GM12878 (cell line): ENCODE data around the gene PCF11. TPM values are rescaled to one million over a fixed set of nuclear protein-coding genes. Genes with fewer than 3 reads are reported as not detected.

Experiments used
- ATAC-seq: fragments of 200-7000 bp; cut with Tn5 transposase; 3 replicates; pipeline ENCODE4 v1.9.1; 2020; ENCODE audit warnings: mild to moderate bottlenecking, moderate library complexity
- BruUV-seq: library from RNA; stranded (reverse); fragments of 400-500 nt; replicated peaks from 2 replicates; lab custom pipeline; 2021; lab: Mats Ljungman, UMichigan
- CTCF ChIA-PET: fragments of 300-600 bp; sonication (Branson Sonifier 250); formaldehyde crosslinking; extraction: SDS; loops from one replicate; lab custom pipeline; 2021; ENCODE audit warnings: inconsistent platforms; lab: Yijun Ruan, JAX
- POLR2A ChIA-PET: fragments of 350-600 bp; formaldehyde crosslinking; extraction: SDS; loops from one replicate; lab custom pipeline; 2021; ENCODE audit warnings: inconsistent platforms; lab: Charles Lee
- RAD21 ChIA-PET: fragments of 300-600 bp; sonication (Branson Sonifier 250); formaldehyde crosslinking; loops from one replicate; lab custom pipeline; 2023; ENCODE audit warnings: antibody characterized with exemption; ENCODE audit not compliant: unreplicated experiment; lab: Charles Lee
- SMC1A ChIA-PET: fragments of 300-600 bp; sonication (Branson Sonifier 250); formaldehyde crosslinking; loops from one replicate; lab custom pipeline; 2023; ENCODE audit not compliant: unreplicated experiment, uncharacterized antibody; lab: Charles Lee
- DNase-seq: peaks from one replicate; pipeline ENCODE4 v3.0.0-alpha.2; 2011; ENCODE audit warnings: low read depth, low spot score
- FAIRE-seq: peaks from 3 replicates; lab custom pipeline; 2011; peaks lifted over from hg19 to GRCh38; lab: Jason Lieb, UNC
- H2AFZ ChIP-seq: 2 replicates; pipeline ENCODE4 v1.6.0; 2011; ENCODE audit warnings: low read depth, low read length, control low read depth; ENCODE audit not compliant: control insufficient read depth
- H3K27ac ChIP-seq: 2 replicates; pipeline ENCODE4 v1.5.1; 2011; ENCODE audit warnings: control low read depth; ENCODE audit not compliant: control insufficient read depth, insufficient read depth
- H3K27me3 ChIP-seq, 2 experiments: replicated peaks in 1 of 2; 2 replicates each; pipeline versions ENCODE4 v1.6.0 to v1.6.1; 2011; ENCODE audit warnings: low read length in 1 of 2; ENCODE audit not compliant: control insufficient read depth in 2 of 2, insufficient read depth in 2 of 2
- H3K36me3 ChIP-seq, 2 experiments: 2 replicates each; pipeline ENCODE4 v1.5.1; 2011; ENCODE audit warnings: low read length in 1 of 2; ENCODE audit not compliant: control insufficient read depth in 2 of 2, insufficient read depth in 2 of 2
- H3K4me1 ChIP-seq: 2 replicates; pipeline ENCODE4 v1.6.1; 2011; ENCODE audit warnings: mild to moderate bottlenecking, low read length, moderate library complexity, mixed read lengths; ENCODE audit not compliant: control insufficient read depth, insufficient read depth
- H3K4me2 ChIP-seq: 2 replicates; pipeline ENCODE4 v1.6.0; 2011; ENCODE audit warnings: control low read depth; ENCODE audit not compliant: control insufficient read depth, insufficient read depth
- H3K4me3 ChIP-seq: fragments of 200-600 bp; sonication (generic); 2 replicates; pipeline ENCODE4 v1.5.1; 2016
- H3K79me2 ChIP-seq: 2 replicates; pipeline ENCODE4 v1.6.0; 2011; ENCODE audit warnings: low read length; ENCODE audit not compliant: control insufficient read depth, insufficient read depth
- H3K9ac ChIP-seq: 2 replicates; pipeline ENCODE4 v1.8.0; 2011; ENCODE audit warnings: low read length, control low read depth, mixed read lengths; ENCODE audit not compliant: control insufficient read depth, insufficient read depth
- H3K9me3 ChIP-seq: replicated peaks from 3 replicates; pipeline ENCODE4 v1.5.1; 2011; ENCODE audit warnings: mild to moderate bottlenecking, low read length; ENCODE audit not compliant: control insufficient read depth, insufficient read depth
- H4K20me1 ChIP-seq: 2 replicates; pipeline ENCODE4 v1.6.0; 2011; ENCODE audit not compliant: control insufficient read depth, insufficient read depth
- BRCA1 ChIP-seq: IDR thresholded peaks from 2 replicates; pipeline ENCODE4 v1.6.1; 2011; ENCODE audit warnings: low read depth, low read length, improper control_type of control experiment
- DPF2 ChIP-seq: fragments of 450-650 bp; IDR thresholded peaks from 2 replicates; pipeline ENCODE4 v1.6.1; 2017; ENCODE audit warnings: mild to moderate bottlenecking
- FOXK2 ChIP-seq: fragments of 450-650 bp; IDR thresholded peaks from 2 replicates; pipeline ENCODE4 v1.6.1; 2017; ENCODE audit warnings: mild to moderate bottlenecking, moderate library complexity
- HDAC6 ChIP-seq: fragments of 200-600 bp; sonication (generic); IDR thresholded peaks from one replicate; pipeline ENCODE4 v1.8.0; 2017; ENCODE audit warnings: antibody characterized with exemption; ENCODE audit not compliant: unreplicated experiment
- IKZF2 ChIP-seq, 2 experiments: fragments of 450-650 bp; IDR thresholded peaks; 2 replicates each; pipeline ENCODE4 v1.6.1; 2017; ENCODE audit warnings: mild to moderate bottlenecking in 2 of 2, moderate library complexity in 2 of 2
- IRF3 ChIP-seq: fragments of 450-650 bp; IDR thresholded peaks from 2 replicates; pipeline ENCODE4 v1.6.1; 2014; ENCODE audit warnings: mild to moderate bottlenecking
- MAX ChIP-seq: IDR thresholded peaks from 2 replicates; pipeline ENCODE4 v1.6.1; 2012; ENCODE audit warnings: low read depth, low read length, improper control_type of control experiment
- MLLT1 ChIP-seq: fragments of 450-650 bp; IDR thresholded peaks from 2 replicates; pipeline ENCODE4 v1.6.1; 2016; ENCODE audit warnings: mild to moderate bottlenecking
- MTA2 ChIP-seq: fragments of 450-650 bp; IDR thresholded peaks from 2 replicates; pipeline ENCODE4 v1.6.1; 2016; ENCODE audit warnings: low read depth, mild to moderate bottlenecking, moderate library complexity
- NR2C2 ChIP-seq: IDR thresholded peaks from 2 replicates; pipeline ENCODE4 v1.6.1; 2011; ENCODE audit warnings: borderline replicate concordance, low read depth; ENCODE audit not compliant: control insufficient read depth, insufficient read length
- POLR2AphosphoS5 ChIP-seq: IDR thresholded peaks from 2 replicates; pipeline ENCODE4 v1.6.1; 2011; ENCODE audit warnings: mild to moderate bottlenecking, low read length, inconsistent platforms
- RELA ChIP-seq: fragments of 450-650 bp; IDR thresholded peaks from 2 replicates; pipeline ENCODE4 v1.8.0; 2014; ENCODE audit warnings: borderline replicate concordance; ENCODE audit not compliant: partially characterized antibody
- RFX5 ChIP-seq: IDR thresholded peaks from 2 replicates; pipeline ENCODE4 v1.6.1; 2011; ENCODE audit warnings: low read depth, low read length, improper control_type of control experiment
- TCF7 ChIP-seq: IDR thresholded peaks from 2 replicates; pipeline ENCODE4 v1.6.1; 2014; ENCODE audit warnings: antibody characterized with exemption, borderline replicate concordance
- WRNIP1 ChIP-seq: IDR thresholded peaks from 2 replicates; pipeline ENCODE4 v1.6.1; 2011; ENCODE audit warnings: low read depth, low read length, improper control_type of control experiment, borderline replicate concordance
- ZNF384 ChIP-seq: IDR thresholded peaks from 2 replicates; pipeline ENCODE4 v1.6.1; 2012; ENCODE audit warnings: low read depth, mild to moderate bottlenecking, low read length, improper control_type of control experiment, borderline replicate concordance
- whole genome bisulfite sequencing: methylation state at CpG from one replicate; pipeline ENCODE4 v1.1.6; 2016; ENCODE audit warnings: low lambda C conversion rate; ENCODE audit not compliant: insufficient replicate concordance, insufficient coverage; ENCODE audit errors: missing lambda C conversion rate; 5-methylcytosine and 5-hydroxymethylcytosine counted together
- in situ Hi-C: fragments of 300-500 bp; cut with MboI; formaldehyde crosslinking; loops from 9 replicates; pipeline ENCODE4 v1.14.3; 2018; ENCODE audit warnings: mixed read lengths
- intact Hi-C: fragments of 100-400 bp; cut with micrococcal nuclease; formaldehyde crosslinking; loops from one replicate; pipeline ENCODE4 v1.14.2; 2022; ENCODE audit not compliant: unreplicated experiment
- polyA plus RNA-seq, 11 experiments: library from polyadenylated mRNA; depleted of rRNA in 4 of 11; unstranded in 6 of 11; stranded (reverse) in 5 of 11; fragments of >200 nt; fragmentation: Nextera tagmentation in 4 of 11; fragmentation: Illumina TruSeq in 1 of 11; extraction: Ambion mirVana in 4 of 11; extraction: Trizol in 1 of 11; gene quantifications; 1 replicate in 1 of 11; 2 replicates in 10 of 11; pipeline versions ENCODE4 v1.2.1 to v1.2.3, GENCODE V29; 2011 to 2016; ENCODE audit warnings: inconsistent platforms in 2 of 11, missing spikeins in 2 of 11, low read depth in 1 of 11
- total RNA-seq, 4 experiments: library from RNA; depleted of rRNA in 3 of 4; stranded (reverse); fragments of >200 nt in 3 of 4; fragmentation: Illumina TruSeq in 1 of 4; extraction: Trizol in 1 of 4; gene quantifications; 2 replicates each; pipeline versions ENCODE4 v1.2.1 to v1.2.3, GENCODE V29; 2013 to 2021
- TF ChIP-seq, protein P1 (sequence below): fragments of 450-650 bp; IDR thresholded peaks from 2 replicates; pipeline ENCODE4 v1.6.1; 2017; ENCODE audit warnings: antibody characterized with exemption, mild to moderate bottlenecking, moderate library complexity
- TF ChIP-seq, protein P2 (sequence below): IDR thresholded peaks from 2 replicates; pipeline ENCODE4 v1.6.1; 2012; ENCODE audit warnings: low read depth, low read length, improper control_type of control experiment

Gene PCF11
- total and polyA plus RNA-seq, 10 of the 15 experiments (the other 5 are each of a cell fraction or from before 2014, with no cell fraction given), result 9.2 to 90.4 (median 48.0) TPM

- FAIRE-seq (no peak), ATAC-seq (no peak), DNase-seq (no peak)
- Histone ChIP-seq H3K79me2 (peaks cover 4% of the 10 kb centered on the region), H3K4me1 (peaks cover 3% of the 10 kb centered on the region; the same call in 1 of the 2 replicates), H3K4me3 (no peak overlapping the region), H4K20me1 (no peaks in the 10 kb centered on the region), H3K27ac (no peak overlapping the region), H2AFZ (no peak overlapping the region), H3K27me3 (no peaks in the 10 kb centered on the region), H3K36me3 (no peaks in the 10 kb centered on the region), H3K4me2 (no peak overlapping the region), H3K9ac (no peak overlapping the region), H3K9me3 (no peaks in the 10 kb centered on the region)
- intact Hi-C loops, result no loop called here
- ChIA-PET RAD21 (no interaction called here), POLR2A (interaction anchor here (0.6 to 1.3 kb wide), 2 partner anchors 8 to 38 kb away, joined by 3 to 7 read pairs; no protein-coding TSS in a partner anchor), CTCF (interaction anchor here (0.9 to 1.4 kb wide), 2 partner anchors 10 to 33 kb away, joined by 3 to 4 read pairs; no protein-coding TSS in a partner anchor), SMC1A (interaction anchor here (1.0 to 2.0 kb wide), 8 partner anchors 10 to 128 kb away, joined by 3 to 7 read pairs (median 4); no protein-coding TSS in a partner anchor)
- BruUV-seq, result no TSS peak
- 76% methylated on average over 10 of the region's 10 CpGs for WGBS
- in situ Hi-C loops, result no loop called here
- TF ChIP-seq, protein P1, sequence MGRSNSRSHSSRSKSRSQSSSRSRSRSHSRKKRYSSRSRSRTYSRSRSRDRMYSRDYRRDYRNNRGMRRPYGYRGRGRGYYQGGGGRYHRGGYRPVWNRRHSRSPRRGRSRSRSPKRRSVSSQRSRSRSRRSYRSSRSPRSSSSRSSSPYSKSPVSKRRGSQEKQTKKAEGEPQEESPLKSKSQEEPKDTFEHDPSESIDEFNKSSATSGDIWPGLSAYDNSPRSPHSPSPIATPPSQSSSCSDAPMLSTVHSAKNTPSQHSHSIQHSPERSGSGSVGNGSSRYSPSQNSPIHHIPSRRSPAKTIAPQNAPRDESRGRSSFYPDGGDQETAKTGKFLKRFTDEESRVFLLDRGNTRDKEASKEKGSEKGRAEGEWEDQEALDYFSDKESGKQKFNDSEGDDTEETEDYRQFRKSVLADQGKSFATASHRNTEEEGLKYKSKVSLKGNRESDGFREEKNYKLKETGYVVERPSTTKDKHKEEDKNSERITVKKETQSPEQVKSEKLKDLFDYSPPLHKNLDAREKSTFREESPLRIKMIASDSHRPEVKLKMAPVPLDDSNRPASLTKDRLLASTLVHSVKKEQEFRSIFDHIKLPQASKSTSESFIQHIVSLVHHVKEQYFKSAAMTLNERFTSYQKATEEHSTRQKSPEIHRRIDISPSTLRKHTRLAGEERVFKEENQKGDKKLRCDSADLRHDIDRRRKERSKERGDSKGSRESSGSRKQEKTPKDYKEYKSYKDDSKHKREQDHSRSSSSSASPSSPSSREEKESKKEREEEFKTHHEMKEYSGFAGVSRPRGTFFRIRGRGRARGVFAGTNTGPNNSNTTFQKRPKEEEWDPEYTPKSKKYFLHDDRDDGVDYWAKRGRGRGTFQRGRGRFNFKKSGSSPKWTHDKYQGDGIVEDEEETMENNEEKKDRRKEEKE, result no peak
- TF ChIP-seq TCF7 (no peak), POLR2AphosphoS5 (no peak), BRCA1 (no peak), MLLT1 (no peak), IKZF2 (IDR thresholded peaks at IDR 0.05) (no peak), HDAC6 (no peak), NR2C2 (no peak), RFX5 (no peak), MTA2 (no peak), MAX (no peak), RELA (no peak), FOXK2 (no peak), ZNF384 (no peak), WRNIP1 (no peak), IRF3 (no peak), DPF2 (no peak)
- TF ChIP-seq, protein P2, sequence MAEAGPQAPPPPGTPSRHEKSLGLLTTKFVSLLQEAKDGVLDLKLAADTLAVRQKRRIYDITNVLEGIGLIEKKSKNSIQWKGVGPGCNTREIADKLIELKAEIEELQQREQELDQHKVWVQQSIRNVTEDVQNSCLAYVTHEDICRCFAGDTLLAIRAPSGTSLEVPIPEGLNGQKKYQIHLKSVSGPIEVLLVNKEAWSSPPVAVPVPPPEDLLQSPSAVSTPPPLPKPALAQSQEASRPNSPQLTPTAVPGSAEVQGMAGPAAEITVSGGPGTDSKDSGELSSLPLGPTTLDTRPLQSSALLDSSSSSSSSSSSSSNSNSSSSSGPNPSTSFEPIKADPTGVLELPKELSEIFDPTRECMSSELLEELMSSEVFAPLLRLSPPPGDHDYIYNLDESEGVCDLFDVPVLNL, result no peak
These were observed 5.5 kb upstream of the PCF11 start for GRCh38 chr11:83151274-83151977.
